ENCODE results near the gene HLA-DRA.
"Not testable (repeated sequence)": the region's sequence is repeated elsewhere in the genome, so short reads cannot be mapped to it uniquely, and the experiment has no call there.

Gene HLA-DRA

DNA sequence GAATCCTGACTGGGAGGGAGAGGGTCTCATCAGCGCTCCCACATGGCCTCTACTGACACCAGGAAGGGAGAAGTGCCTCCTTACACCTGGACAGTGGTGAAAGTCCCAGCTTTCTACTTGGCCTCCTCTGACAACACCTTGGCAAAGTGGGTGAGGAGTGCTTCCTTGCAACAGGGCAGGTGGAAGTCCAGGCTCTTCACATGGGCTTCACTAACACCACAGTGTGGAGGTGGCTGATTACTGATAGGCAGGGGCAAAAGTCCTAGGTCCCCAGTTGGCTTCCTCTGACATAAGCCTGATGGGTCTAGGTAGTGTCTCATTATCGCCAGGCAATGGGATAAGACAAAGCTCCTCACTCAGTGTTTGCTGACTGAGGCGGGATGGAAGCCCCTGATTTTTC, 9.5 kb upstream of the HLA-DRA start:
- in situ Hi-C loops (cut with HindIII; ENCODE audit: low sequenced_read_pairs), result no loop called here

DNA sequence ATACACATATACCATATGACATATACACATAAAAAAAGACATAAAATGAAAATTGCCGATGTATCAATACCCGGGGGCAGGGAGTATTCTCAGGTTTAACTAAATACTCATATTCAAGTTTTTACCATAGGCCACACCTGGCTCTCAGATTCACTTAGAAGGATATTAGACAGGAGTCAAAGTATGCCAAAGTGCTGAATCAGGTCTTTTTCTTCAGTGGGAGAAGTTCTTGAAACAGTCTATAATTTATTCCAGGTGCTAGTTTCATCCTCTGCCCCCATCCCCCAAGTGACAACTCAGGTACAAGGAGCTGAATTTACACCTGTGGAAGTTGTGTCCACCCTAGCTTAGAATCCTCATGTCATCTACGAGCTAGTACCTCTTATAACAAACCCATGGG, 8.5 kb upstream of the HLA-DRA start:
- in situ Hi-C loops (cut with HindIII; ENCODE audit: low sequenced_read_pairs), result no loop called here

DNA sequence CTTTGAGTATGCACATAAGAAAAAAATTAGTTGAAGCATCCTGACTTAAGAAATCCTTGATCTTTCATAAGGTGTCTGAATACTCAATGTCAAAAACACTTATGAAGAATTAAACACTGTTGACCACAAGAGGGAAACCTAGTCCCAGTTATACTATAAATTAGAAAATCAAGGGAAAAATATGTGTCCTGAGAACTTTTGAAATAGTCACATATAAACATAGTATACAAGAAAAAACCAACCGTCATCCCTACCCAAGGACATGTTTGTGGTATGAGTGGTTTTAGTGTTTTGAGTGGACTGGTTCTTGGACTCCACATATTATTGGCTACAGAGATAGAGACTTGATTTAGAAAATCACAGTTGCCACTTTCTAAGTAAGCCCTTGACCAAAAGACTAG, 7.6 kb upstream of the HLA-DRA start:
- in situ Hi-C loops (cut with HindIII; ENCODE audit: low sequenced_read_pairs), result no loop called here

- in situ Hi-C loops (cut with HindIII; ENCODE audit: low sequenced_read_pairs), result not testable (repeated sequence)
Observed at GRCh38 chr6:32433950-32434349, 5.7 kb upstream of the HLA-DRA start.

GRCh38 chr6:32436186-32436585, 3.5 kb upstream of the HLA-DRA start:
- in situ Hi-C loops (cut with HindIII; ENCODE audit: low sequenced_read_pairs), result no loop called here

DNA sequence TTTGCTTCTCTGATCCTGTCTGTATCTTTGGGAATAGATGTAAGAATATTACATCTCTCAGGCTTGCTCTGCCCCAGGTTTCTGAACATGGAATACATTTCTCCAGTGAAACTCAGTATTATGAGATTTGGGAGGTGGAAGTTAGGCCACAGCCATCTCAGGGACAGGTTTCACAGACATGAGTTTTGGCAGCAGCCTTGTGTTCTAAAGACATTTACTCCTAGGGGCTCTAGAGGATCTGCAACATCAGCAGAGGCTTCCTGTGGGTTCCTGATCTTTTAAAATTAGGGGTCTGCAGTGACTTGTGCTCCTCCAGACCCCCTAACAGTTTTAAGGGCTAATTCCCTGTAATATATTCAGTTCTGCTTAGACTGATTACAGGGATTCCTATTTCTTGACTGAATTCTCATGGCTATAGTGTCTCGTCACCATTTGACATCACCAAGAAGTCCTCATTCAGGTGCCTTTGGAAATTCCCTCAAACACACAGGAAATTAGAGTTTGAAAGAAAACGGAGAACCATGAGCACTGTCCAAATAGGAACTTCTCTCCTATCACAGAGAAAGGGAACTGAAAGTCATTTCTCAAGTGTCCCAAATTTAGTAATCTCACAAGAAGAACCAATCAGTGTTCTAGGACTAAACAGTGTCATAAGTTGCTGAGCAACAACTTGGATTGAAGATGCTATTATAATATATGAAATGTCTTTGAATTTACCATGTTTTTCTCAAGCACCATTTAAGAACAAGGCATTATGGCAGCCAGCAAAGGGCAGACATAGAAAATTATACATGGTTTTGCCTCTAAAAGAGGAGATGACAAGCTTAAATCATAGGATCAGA, 2.5 kb upstream of the HLA-DRA start:
- in situ Hi-C loops (cut with HindIII; ENCODE audit: low sequenced_read_pairs), result no loop called here

DNA sequence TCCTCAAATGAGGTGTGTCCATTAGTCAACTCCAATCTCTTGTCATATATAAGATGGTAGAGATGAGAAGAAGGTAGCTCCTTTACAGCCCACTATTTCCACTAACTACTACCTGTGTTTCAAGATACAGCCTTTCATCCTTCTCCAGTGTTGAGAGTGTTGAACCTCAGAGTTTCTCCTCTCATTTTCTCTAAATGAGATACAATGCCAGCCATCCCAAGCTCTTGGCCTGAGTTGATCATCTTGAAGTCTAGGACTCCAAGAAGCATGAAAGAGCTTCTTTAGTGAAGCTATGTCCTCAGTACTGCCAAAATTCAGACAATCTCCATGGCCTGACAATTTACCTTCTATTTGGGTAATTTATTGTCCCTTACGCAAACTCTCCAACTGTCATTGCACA, 548 bp upstream of the HLA-DRA start:
- in situ Hi-C loops (cut with HindIII; ENCODE audit: low sequenced_read_pairs), result no loop called here

DNA sequence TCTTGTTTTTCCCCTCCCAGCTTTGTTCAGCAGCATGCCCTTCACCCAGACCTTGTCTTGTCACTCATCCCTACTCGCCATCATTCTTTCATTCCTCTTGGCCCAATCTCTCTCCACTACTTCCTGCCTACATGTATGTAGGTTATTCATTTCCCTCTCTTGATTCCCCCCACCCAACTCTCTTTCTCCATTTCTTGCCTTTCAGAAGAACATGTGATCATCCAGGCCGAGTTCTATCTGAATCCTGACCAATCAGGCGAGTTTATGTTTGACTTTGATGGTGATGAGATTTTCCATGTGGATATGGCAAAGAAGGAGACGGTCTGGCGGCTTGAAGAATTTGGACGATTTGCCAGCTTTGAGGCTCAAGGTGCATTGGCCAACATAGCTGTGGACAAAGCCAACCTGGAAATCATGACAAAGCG, 2.6 kb downstream of the HLA-DRA start:
- in situ Hi-C loops (cut with HindIII; ENCODE audit: low sequenced_read_pairs), result no loop called here

- in situ Hi-C loops (cut with HindIII; ENCODE audit: low sequenced_read_pairs), result no loop called here
Observed at GRCh38 chr6:32442977-32443552, 3.4 kb downstream of the HLA-DRA start.

- in situ Hi-C loops (cut with HindIII; ENCODE audit: low sequenced_read_pairs), result no loop called here
Observed at GRCh38 chr6:32444433-32444832, 4.7 kb downstream of the HLA-DRA start.

- in situ Hi-C loops (cut with HindIII; ENCODE audit: low sequenced_read_pairs), result no loop called here
Observed at GRCh38 chr6:32445321-32445854, 5.7 kb downstream of the HLA-DRA start.

DNA sequence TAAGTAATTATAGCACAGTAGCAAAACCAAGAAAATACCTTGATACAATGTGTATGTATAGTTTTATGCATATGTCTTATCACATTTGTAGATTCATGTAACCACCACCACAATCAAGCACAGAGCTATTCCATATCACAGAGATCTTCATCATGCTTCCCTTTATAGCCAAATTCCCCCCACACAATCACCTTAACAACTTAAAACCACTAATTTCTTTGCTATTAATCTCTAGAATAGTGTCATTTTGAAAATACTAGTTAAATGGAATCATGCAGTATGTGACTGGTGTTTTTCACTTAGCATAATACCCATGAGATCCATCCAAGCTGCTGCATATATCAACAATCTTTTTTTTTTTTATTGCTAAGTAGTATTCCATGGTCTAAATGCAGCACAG, 8.2 kb downstream of the HLA-DRA start:
- in situ Hi-C loops (cut with HindIII; ENCODE audit: low sequenced_read_pairs), result no loop called here

DNA sequence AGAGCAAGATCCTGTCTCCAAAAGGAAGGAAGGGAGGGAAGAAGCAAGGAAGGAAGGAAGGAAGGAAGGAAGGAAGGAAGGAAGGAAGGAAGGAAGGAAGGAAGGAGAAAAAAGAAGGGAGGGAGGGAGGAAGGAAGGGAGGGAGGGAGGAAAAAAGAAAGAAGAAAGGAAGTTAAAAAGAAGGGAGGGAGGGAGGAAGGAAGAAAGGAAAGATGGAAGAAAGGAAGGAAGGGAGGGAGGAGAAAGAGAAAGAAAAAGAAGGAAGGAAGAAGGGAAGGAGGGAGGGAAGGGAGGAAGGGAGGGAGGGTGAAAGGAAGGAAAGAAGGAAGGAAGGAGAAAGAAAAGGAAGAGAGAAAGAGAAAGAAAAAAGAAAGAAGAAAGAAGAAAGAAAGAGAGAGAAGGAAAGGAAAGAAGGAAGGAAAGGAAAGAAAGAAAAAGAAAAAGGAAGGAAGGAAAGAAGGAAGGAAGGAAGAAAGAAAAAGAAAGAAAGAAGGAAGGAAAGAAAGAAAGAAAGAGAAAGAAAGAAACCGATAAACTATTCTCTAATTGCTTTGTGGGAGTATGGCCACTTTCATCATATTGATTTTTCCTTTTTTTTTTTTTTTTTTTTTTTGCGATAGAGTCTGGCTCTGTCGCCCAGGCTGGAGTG, 9.5 kb downstream of the HLA-DRA start:
- in situ Hi-C loops (cut with HindIII; ENCODE audit: low sequenced_read_pairs), result no loop called here

DNA sequence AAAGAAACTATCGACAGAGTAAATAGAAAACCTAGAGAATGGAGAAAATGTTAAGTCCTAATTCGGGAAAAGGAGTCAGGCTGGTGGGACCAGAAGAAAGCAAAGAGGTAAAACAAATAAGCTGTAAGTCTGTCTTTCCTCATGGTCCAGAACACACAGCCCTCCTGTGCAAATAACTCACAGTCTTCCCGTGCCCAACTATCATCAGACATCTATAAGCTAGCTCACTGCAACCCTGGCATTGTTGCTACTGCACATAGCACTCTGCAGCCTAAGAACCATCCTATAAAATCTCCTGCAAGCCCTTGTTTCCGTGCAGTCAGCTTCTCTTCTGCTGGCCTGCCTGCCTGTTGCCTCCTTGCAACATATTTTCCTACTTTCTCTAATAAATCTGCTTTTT, 17.4 kb downstream of the HLA-DRA start:
- in situ Hi-C loops (cut with HindIII; ENCODE audit: low sequenced_read_pairs), result no loop called here

DNA sequence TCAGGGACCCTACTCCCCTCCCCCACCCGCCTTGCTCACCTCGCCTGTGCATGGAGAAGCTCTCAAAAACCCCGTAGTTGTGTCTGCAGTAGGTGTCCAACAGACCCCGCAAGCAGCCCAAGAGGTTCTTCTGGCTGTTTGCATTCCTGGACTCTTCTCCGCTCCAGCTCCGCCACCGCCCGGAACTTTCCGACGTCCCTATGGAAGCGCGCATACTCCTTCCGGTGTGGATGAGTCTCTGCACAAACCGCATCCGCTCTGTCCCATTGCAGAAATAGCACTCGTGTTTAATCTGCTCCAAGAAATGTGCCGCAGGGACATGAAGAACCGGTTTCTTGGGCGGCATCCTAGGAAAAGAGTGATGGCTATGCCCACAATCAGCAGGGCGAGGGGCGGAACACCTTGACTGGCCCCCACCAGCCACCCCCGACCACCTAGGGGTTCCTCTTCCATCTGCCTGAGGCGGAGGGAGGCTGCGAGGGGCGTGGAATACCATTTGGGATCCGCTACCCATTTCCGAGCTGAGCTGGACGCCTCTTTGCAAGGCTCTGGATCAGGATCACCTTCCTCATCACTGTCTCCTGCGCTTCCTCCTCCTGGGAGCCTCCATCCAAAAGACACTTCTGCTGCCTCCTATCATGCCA, 20.2 kb downstream of the HLA-DRA start:
- in situ Hi-C loops (cut with HindIII; ENCODE audit: low sequenced_read_pairs), result no loop called here

GRCh38 chr6:32460528-32460927, 20.8 kb downstream of the HLA-DRA start:
- in situ Hi-C loops (cut with HindIII; ENCODE audit: low sequenced_read_pairs), result no loop called here

GRCh38 chr6:32461493-32461892, 21.8 kb downstream of the HLA-DRA start:
- in situ Hi-C loops (cut with HindIII; ENCODE audit: low sequenced_read_pairs), result no loop called here

GRCh38 chr6:32462609-32463008, 22.9 kb downstream of the HLA-DRA start:
- in situ Hi-C loops (cut with HindIII; ENCODE audit: low sequenced_read_pairs), result no loop called here

- in situ Hi-C loops (cut with HindIII; ENCODE audit: low sequenced_read_pairs), result not testable (repeated sequence)
Observed at GRCh38 chr6:32467743-32468503, 28.2 kb downstream of the HLA-DRA start.

DNA sequence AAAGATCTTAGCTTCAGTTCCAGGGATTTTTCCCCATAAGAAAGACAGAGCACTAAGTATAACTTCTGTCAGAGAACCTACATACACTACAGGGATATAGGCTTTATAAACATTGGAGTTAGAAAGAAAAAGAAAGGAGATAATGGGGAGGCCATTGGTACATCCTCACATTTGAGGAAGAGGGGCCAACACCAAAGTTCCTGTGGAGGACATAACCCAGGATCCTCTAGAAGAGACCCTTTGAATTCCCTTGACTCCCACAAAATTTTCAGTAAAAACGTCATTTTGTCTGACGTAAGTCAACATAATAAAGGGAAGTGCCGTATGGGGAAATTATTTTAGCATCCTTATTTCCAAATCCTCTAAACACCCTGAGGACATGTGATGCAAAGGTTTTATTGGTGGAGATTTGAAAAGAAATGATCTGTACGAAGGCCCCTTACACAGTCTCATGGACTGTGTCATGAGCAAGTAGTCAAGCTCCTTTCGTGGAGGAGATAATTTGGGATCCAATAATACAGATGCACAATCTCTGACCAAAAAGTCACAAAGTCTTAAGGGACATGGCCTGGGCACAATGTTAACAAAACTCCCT, 33.2 kb downstream of the HLA-DRA start:
- in situ Hi-C loops (cut with HindIII; ENCODE audit: low sequenced_read_pairs), result no loop called here

All from DLD1 (cell line).